COLO668 (cell line): Measurements from ENCODE around the gene GINS2.

Source experiments
- DNase-seq: peaks from one replicate; lab custom pipeline; 2025; ENCODE audit not compliant: unreplicated experiment; lab: John Stamatoyannopoulos, UW

Gene GINS2

GRCh38 chr16:85690469-85691064, 1.8 kb upstream of the GINS2 start:
- DNase-seq: peak; percentile 64

DNA sequence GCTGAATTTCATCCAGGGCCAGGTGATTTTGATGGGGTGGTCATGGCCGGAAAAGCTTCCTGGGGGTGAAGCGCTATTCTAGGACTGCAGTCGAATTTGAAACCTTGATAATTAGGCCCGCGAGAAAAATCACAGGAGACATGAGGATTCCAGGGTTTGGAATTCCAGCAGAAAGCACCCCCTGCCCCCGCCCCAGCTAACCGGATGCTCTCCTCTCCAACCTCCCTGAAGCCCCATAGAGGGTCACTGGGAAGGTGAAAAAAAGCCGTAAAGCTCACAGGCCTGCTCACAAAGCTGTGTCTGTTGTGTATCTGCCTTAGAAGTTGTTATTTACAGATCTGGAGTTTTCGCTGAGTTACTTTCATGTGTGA, 1.2 kb upstream of the GINS2 start:
- peak; percentile 57 for DNase-seq

DNA sequence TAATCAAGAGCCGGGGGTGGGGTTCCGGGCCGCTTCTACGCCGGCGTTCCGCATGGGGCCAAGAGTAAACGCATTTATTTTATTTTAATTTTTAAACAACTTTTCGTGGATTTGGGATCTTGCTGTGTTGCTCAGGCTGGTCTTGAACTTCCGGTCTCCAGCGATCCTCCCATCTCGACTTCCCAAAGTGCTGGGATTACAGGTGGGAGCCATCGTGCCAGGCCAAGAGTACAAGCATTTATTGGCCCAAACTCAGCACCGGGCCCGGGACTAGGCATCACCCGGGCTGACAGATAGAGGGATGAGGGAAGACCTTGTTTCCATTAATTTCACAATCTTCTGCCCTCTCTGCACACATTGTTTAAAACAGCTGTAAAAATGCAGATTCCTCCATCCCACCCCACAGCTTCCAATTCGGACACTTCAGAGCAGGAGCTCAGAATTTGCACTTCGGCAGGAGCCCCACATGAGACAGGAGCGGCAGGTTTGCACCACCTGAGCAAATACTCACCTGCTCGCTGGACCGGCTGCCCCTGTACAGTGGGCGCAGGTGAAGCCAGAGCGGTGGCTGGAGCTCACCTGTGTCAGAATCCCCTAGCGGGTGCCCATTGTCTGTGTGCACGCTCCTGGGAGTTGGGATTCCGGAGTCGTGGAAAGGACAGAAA, 663 bp upstream of the GINS2 start:
- DNase-seq: peak; percentile 93

GRCh38 chr16:85687651-85688471, 893 bp downstream of the GINS2 start:
- peak; percentile 49 for DNase-seq

GRCh38 chr16:85686912-85687591, 1.7 kb downstream of the GINS2 start:
- peak; percentile 63 for DNase-seq

- no peak for DNase-seq
These were observed 3.5 kb downstream of the GINS2 start for GRCh38 chr16:85685251-85685650.

DNA sequence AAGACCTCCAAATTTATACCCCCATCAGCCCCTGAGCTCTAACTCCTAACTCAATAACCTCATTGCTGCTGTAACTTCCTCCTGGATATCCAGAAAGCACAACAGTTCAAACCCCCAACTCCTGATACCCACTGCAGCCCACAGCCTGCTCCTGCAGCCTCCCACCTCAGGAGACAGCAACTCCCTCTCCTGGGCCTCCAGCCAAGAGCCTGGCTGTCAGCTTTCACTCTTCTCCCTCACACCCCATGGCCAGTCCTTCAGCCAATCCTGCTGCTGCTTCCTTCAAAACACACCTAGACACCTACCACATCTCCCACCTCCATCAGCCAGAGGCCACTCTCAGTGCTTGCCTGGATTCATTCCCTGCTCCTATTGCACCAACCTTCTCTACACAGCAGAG, 5.4 kb downstream of the GINS2 start:
- peak; percentile 22 for DNase-seq

GRCh38 chr16:85682516-85682915, 6.2 kb downstream of the GINS2 start:
- DNase-seq: peak; percentile 48

GRCh38 chr16:85681255-85681654, 7.5 kb downstream of the GINS2 start:
- peak; percentile 78 for DNase-seq

DNA sequence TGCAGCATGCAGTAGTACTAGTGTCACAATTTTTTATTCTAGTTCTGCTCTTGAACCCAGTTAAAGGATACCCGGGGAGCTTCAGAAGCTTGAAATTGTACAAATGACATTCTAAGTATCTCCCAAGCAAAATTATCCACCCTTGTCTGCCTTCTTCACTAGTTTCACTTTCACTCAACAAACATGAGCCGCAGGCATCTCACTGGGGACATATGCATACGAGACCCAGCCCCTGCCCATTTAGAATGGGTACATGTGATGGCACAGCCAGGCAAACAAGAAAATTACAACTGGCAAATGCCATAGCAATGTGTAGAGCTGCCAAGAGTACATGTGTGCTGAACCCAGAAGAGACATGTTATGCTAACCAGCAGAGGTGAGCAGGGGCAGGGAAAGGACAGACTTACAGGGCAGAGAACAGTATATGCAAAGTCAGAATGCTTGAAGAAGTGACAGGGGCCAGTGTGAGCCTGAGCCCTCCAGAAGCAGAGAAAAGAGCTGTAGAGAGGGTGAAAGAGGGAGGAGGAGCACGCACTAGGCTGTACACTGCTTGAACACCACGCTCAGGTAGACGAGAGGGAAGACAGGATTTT, 8.3 kb downstream of the GINS2 start:
- no peak for DNase-seq

GRCh38 chr16:85679870-85680269, 8.9 kb downstream of the GINS2 start:
- no peak for DNase-seq

DNA sequence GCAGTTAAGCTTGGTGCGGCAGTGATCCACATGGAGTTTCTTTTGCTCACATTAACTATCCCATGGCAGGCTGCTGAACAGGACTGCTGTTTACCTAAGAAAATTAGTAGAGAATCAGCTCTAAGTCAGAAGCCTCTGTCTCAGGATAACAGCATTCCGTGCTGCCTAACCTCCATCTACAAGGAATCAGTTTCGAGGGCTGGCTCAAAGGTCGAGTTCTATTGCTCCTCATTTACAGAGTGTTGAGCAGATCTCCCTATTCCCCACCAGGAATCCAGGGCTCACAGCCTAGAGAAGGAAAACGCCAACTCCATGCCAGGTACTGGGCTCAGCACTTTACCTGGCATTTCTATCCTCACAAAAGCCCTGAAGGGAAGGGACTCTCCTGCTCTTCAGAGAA, 9.9 kb downstream of the GINS2 start:
- no peak for DNase-seq

DNA sequence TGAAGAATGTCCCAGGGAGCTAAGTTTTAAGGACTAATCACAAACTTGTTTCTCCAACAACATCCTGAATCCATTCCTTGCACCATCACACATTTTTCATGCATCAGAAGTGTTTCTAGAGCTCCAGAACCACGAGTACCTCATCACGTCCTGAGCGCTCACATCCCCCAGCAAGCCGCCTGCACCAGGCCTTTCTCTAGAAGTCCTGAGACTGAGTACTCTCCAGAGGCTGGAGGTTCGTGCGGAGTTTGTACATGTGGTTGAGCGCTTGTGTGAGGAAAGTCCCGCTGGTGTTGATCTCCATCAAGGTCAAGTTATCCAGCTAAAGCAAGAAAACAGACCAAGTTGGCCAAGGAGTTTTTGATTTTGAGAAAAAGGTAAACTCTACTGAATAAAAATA, 10.7 kb downstream of the GINS2 start:
- DNase-seq: no peak

- DNase-seq: no peak
These were observed 11.3 kb downstream of the GINS2 start for GRCh38 chr16:85677383-85677967.

DNA sequence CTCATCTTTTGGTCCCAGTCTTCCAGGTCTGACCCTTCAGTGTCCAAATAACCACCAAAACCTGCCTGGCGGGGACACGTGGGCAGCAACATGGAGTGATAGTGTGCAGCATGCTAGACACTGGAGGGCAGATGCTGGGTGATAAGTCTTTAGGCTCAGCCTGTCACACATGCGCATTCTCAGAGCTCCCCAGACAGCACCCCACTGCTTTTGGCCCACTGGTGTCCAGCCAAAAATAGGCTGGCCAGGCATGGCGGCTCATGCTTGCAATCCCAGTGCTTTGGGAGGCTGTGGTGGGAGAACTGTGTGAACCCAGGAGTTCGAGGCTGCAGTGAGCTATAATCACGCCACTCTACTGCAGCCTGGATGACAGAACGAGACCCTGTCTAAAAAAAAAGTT, 12.3 kb downstream of the GINS2 start:
- DNase-seq: no peak

DNA sequence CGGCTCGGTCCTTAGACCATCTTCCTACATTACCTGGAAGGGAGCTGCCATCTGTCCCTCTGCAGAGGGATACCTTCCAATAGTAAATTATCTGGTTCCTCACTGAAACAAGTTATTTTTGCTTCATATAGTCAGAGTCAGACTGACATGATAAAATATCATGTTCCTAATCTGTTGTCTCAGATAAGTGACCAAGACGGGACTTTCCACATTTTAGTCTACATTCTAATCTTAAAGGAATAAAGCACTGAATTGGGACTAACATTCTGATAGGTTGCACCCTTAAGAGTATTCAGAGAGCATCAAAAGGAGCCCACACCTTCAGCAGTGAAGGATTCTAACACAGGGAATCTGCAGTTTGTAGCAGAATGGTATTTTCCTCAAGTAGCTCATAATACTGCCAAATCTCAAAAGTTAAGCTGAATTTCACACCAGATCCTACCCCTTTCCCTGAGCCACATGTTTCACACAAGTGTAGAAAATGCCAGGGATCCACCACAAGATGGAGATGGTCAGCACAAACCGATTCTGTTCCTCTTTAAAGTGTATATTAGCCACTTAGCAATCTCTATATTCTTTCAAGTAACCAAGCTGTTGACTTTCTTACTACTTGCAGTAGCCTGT, 13.4 kb downstream of the GINS2 start:
- no peak for DNase-seq

DNA sequence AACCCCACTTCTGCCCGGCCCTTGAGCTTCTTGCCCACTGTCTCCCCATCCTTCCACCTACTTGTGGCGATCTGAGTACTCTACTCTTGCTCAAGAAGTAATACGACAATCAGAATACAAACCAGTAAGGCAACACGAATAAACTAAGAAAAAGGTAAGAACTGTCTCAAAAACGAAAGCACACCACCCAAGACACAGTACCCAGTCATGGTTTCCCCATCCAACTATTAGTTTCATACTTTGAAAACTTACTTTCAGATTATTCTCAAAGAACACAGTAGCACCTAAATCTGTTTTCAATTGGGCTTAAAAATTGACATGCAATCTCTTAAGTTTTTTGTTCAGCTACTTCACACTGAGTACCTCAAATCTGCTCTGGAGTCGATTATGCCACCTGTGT, 13.9 kb downstream of the GINS2 start:
- no peak for DNase-seq

DNA sequence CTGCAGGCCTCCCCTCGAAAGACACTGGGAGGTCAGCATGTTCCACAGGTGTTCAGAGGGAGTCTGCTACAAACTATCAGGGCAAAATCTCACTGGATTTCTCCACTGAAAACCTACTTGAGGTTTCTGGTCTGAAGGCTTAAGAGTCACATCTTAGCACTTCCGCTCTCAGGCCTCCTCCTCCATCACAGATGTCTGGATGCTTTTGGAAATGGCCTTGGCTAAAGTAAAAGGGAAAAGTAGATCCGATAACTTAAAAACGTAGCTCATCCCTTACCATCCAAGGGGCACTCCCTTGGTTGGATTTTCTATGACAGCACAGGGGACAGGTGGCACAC, 14.4 kb downstream of the GINS2 start:
- no peak for DNase-seq

- peak; percentile 58 for DNase-seq
These were observed 15.0 kb downstream of the GINS2 start for GRCh38 chr16:85673529-85674417.

DNA sequence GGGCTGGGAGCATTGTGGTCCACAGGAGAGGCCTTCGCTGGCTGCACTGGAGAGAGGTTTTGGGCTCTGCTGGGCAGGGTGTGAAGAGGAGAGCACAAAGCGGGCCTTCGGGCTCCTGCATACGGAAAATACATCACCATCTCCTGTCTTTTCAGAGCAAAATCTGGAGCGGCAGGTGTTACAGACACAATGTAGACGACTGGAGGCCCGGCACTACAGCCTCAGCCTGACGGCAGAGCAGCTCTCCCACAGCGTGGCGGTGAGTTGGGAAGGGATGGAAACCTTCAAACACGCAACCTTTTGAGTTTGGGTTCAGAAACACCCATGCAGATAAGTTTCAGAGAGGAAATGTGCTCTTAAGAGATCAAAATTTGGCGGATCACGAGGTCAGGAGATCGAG, 17.9 kb downstream of the GINS2 start:
- DNase-seq: no peak
